ENCODE measurements around the gene FCGBP.
"Not testable (repeated sequence)": the region's sequence is repeated elsewhere in the genome, so short reads cannot be mapped to it uniquely, and the experiment has no call there.

FCGBP gene

DNA sequence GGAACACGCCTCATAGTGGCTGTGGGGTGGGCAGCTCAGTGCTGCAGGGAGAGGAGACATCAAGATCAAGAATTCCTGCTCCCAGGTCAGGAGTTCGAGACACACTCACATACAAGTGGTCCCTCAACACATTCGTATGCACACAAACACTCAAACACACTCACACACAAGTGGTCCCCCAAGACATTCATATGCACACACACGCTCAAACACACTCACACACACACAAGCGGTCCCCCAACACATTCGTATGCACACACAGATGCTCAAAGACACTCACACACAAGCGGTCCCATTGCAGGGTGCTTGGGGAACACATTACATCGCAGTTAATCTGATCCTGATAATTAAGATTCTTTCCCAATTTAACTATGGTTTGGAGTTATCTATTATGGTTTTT lies 28.2 kb downstream of the FCGBP start:
- Histone ChIP-seq H3K79me2 (ENCODE audit: control insufficient read depth, insufficient read depth, low read length) (no peaks in the 10 kb centered on the region), H3K4me1 (ENCODE audit: control insufficient read depth, low read depth, low read length) (no peaks in the 10 kb centered on the region), H2AK5ac (ENCODE audit: low read length) (no peak overlapping the region), H3K36me3 (ENCODE audit: control insufficient read depth, insufficient read depth, low read length) (no peaks in the 10 kb centered on the region), H3K79me1 (ENCODE audit: low read length) (no peaks in the 10 kb centered on the region), H2BK120ac (ENCODE audit: low read depth, low read length) (no peak overlapping the region), H3K27ac (ENCODE audit: low read depth, low read length) (no peak overlapping the region), H3K27me3 (ENCODE audit: insufficient read depth, low read length, poor library complexity) (no peaks in the 10 kb centered on the region), H2BK15ac (replicated peaks; ENCODE audit: low read depth) (no peak overlapping the region), H3K18ac (ENCODE audit: low read length) (no peak overlapping the region), H3K4me2 (ENCODE audit: low read length) (no peak overlapping the region), H4K5ac (ENCODE audit: low read length) (no peak overlapping the region), H3K4me3 (ENCODE audit: low read length) (no peak overlapping the region), H3K23ac (ENCODE audit: low read length) (no peak overlapping the region), H3K4ac (ENCODE audit: low read depth, low read length) (no peak overlapping the region), H2BK5ac (ENCODE audit: low read length) (no peak overlapping the region), H3K56ac (ENCODE audit: low read length) (no peak overlapping the region), H3K9ac (ENCODE audit: low read length) (no peak overlapping the region), H4K8ac (ENCODE audit: low read depth, low read length) (no peak overlapping the region)
- no peak for DNase-seq
- no CpG with 5 or more reads among the region's 8 CpGs for WGBS (ENCODE audit: extremely low coverage, insufficient coverage, low lambda C conversion rate)

GRCh38 chr19:39903486-39904091 lies 30.8 kb downstream of the FCGBP start:
- not testable (repeated sequence) for H3K79me1 ChIP-seq (ENCODE audit: low read length); H3K27ac ChIP-seq (ENCODE audit: low read depth, low read length); H3K4me1 ChIP-seq (ENCODE audit: control insufficient read depth, low read depth, low read length); H3K79me2 ChIP-seq (ENCODE audit: control insufficient read depth, insufficient read depth, low read length); H2AK5ac ChIP-seq (ENCODE audit: low read length); H3K18ac ChIP-seq (ENCODE audit: low read length); H3K56ac ChIP-seq (ENCODE audit: low read length); H4K5ac ChIP-seq (ENCODE audit: low read length); H4K8ac ChIP-seq (ENCODE audit: low read depth, low read length); H3K4me2 ChIP-seq (ENCODE audit: low read length); H2BK120ac ChIP-seq (ENCODE audit: low read depth, low read length); H3K36me3 ChIP-seq (ENCODE audit: control insufficient read depth, insufficient read depth, low read length); H3K4me3 ChIP-seq (ENCODE audit: low read length); H3K4ac ChIP-seq (ENCODE audit: low read depth, low read length); DNase-seq; H2BK5ac ChIP-seq (ENCODE audit: low read length); H3K9ac ChIP-seq (ENCODE audit: low read length); H3K27me3 ChIP-seq (ENCODE audit: insufficient read depth, low read length, poor library complexity); H2BK15ac ChIP-seq (replicated peaks; ENCODE audit: low read depth); H3K23ac ChIP-seq (ENCODE audit: low read length)
- WGBS (ENCODE audit: extremely low coverage, insufficient coverage, low lambda C conversion rate), result no CpG with 5 or more reads among the region's 8 CpGs

DNA sequence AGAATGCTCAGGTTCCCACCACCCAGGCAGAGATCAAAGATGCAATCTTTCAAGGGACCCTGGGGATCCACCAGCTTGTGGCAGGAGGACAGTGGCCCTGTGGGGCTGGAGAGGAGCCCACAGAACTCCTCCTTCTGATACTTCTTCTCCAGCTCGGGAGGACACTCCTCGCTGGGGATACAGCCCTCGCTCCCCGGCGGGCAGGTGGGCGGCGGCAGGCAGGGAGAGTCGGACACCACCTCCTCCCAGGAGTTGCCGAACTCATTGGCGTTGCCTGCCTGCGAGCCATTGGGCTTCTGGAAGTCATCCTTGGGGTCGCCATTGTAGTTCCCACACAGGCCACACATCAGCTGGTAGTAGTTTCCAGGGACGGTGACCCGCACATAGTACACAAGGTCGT lies 32.1 kb downstream of the FCGBP start:
- not testable (repeated sequence) for H3K27me3 ChIP-seq (ENCODE audit: insufficient read depth, low read length, poor library complexity); H3K56ac ChIP-seq (ENCODE audit: low read length); H2AK5ac ChIP-seq (ENCODE audit: low read length); H3K23ac ChIP-seq (ENCODE audit: low read length); H3K4ac ChIP-seq (ENCODE audit: low read depth, low read length); H2BK15ac ChIP-seq (replicated peaks; ENCODE audit: low read depth); H3K79me2 ChIP-seq (ENCODE audit: control insufficient read depth, insufficient read depth, low read length); H3K4me1 ChIP-seq (ENCODE audit: control insufficient read depth, low read depth, low read length); H2BK120ac ChIP-seq (ENCODE audit: low read depth, low read length); H3K4me2 ChIP-seq (ENCODE audit: low read length); H2BK5ac ChIP-seq (ENCODE audit: low read length); H3K27ac ChIP-seq (ENCODE audit: low read depth, low read length); H4K5ac ChIP-seq (ENCODE audit: low read length); H4K8ac ChIP-seq (ENCODE audit: low read depth, low read length); H3K36me3 ChIP-seq (ENCODE audit: control insufficient read depth, insufficient read depth, low read length); DNase-seq; H3K9ac ChIP-seq (ENCODE audit: low read length); H3K79me1 ChIP-seq (ENCODE audit: low read length); H3K18ac ChIP-seq (ENCODE audit: low read length); H3K4me3 ChIP-seq (ENCODE audit: low read length)
- no CpG with 5 or more reads among the region's 15 CpGs for WGBS (ENCODE audit: extremely low coverage, insufficient coverage, low lambda C conversion rate)

DNA sequence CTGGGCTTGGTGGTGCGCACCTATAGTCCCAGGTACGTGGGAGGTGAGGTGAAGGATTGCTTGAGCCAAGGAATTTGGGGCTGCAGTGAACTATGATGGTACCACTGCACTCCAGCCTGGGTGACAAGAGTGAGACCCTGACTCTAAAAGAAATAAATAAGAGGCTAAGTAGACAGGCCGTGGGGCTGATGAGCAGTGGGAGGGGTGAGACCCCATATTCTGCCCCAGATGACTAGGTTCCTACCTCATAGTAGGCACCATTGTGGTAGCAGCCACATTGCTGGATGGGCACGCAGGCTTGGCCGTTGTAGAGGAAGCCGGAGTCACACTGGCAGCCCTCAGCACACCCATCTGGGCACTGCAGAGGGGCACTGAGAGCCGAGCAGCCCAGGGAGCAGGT lies 32.8 kb downstream of the FCGBP start:
- H3K23ac ChIP-seq (ENCODE audit: low read length); H2AK5ac ChIP-seq (ENCODE audit: low read length); H3K18ac ChIP-seq (ENCODE audit: low read length); H3K79me1 ChIP-seq (ENCODE audit: low read length); H3K4me1 ChIP-seq (ENCODE audit: control insufficient read depth, low read depth, low read length); H3K27ac ChIP-seq (ENCODE audit: low read depth, low read length); H4K5ac ChIP-seq (ENCODE audit: low read length); H3K4me2 ChIP-seq (ENCODE audit: low read length); H3K9ac ChIP-seq (ENCODE audit: low read length); H3K79me2 ChIP-seq (ENCODE audit: control insufficient read depth, insufficient read depth, low read length); H2BK15ac ChIP-seq (replicated peaks; ENCODE audit: low read depth); H2BK120ac ChIP-seq (ENCODE audit: low read depth, low read length); H3K4me3 ChIP-seq (ENCODE audit: low read length); H2BK5ac ChIP-seq (ENCODE audit: low read length); H3K56ac ChIP-seq (ENCODE audit: low read length); H4K8ac ChIP-seq (ENCODE audit: low read depth, low read length); H3K36me3 ChIP-seq (ENCODE audit: control insufficient read depth, insufficient read depth, low read length); H3K4ac ChIP-seq (ENCODE audit: low read depth, low read length); DNase-seq; H3K27me3 ChIP-seq (ENCODE audit: insufficient read depth, low read length, poor library complexity): not testable (repeated sequence)
- no CpG with 5 or more reads among the region's 7 CpGs for WGBS (ENCODE audit: extremely low coverage, insufficient coverage, low lambda C conversion rate)

DNA sequence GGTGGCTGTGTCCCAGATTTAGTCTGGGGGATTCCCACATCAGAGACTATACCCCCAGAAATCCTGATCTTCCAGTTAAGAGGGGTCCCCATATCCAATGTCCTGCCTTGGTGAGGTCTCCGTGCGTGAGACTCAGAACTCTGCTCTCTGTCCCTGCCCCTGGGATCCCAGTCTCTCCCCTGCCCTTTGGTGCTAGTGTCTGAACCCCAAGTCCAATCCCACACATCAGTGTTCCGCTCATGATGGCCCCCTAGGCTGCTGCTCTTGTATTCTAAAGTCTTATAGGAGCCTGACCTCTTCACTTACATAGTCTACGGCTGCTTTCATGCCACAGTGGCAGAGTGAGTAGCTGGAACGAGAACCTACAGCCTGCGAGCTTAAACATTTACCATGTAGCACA lies 35.6 kb downstream of the FCGBP start:
- not testable (repeated sequence) for H3K4me2 ChIP-seq (ENCODE audit: low read length); H3K4me3 ChIP-seq (ENCODE audit: low read length); H3K4ac ChIP-seq (ENCODE audit: low read depth, low read length); H2BK5ac ChIP-seq (ENCODE audit: low read length); H3K27me3 ChIP-seq (ENCODE audit: insufficient read depth, low read length, poor library complexity); H3K36me3 ChIP-seq (ENCODE audit: control insufficient read depth, insufficient read depth, low read length); H3K79me2 ChIP-seq (ENCODE audit: control insufficient read depth, insufficient read depth, low read length); H3K27ac ChIP-seq (ENCODE audit: low read depth, low read length); H3K79me1 ChIP-seq (ENCODE audit: low read length); H4K8ac ChIP-seq (ENCODE audit: low read depth, low read length); H3K23ac ChIP-seq (ENCODE audit: low read length); DNase-seq; H2BK15ac ChIP-seq (replicated peaks; ENCODE audit: low read depth); H4K5ac ChIP-seq (ENCODE audit: low read length); H2AK5ac ChIP-seq (ENCODE audit: low read length); H3K18ac ChIP-seq (ENCODE audit: low read length); H3K56ac ChIP-seq (ENCODE audit: low read length); H2BK120ac ChIP-seq (ENCODE audit: low read depth, low read length); H3K4me1 ChIP-seq (ENCODE audit: control insufficient read depth, low read depth, low read length); H3K9ac ChIP-seq (ENCODE audit: low read length)
- WGBS (ENCODE audit: extremely low coverage, insufficient coverage, low lambda C conversion rate), result no CpG with 5 or more reads among the region's 6 CpGs

GRCh38 chr19:39897511-39898245 lies 36.8 kb downstream of the FCGBP start:
- H4K8ac ChIP-seq (ENCODE audit: low read depth, low read length); H3K79me2 ChIP-seq (ENCODE audit: control insufficient read depth, insufficient read depth, low read length); H3K4me2 ChIP-seq (ENCODE audit: low read length); H3K18ac ChIP-seq (ENCODE audit: low read length); H3K27ac ChIP-seq (ENCODE audit: low read depth, low read length); H2BK15ac ChIP-seq (replicated peaks; ENCODE audit: low read depth); H4K5ac ChIP-seq (ENCODE audit: low read length); H3K4me3 ChIP-seq (ENCODE audit: low read length); H2BK120ac ChIP-seq (ENCODE audit: low read depth, low read length); H3K56ac ChIP-seq (ENCODE audit: low read length); H3K23ac ChIP-seq (ENCODE audit: low read length); H3K4me1 ChIP-seq (ENCODE audit: control insufficient read depth, low read depth, low read length); H3K79me1 ChIP-seq (ENCODE audit: low read length); H3K4ac ChIP-seq (ENCODE audit: low read depth, low read length); H2BK5ac ChIP-seq (ENCODE audit: low read length); H3K36me3 ChIP-seq (ENCODE audit: control insufficient read depth, insufficient read depth, low read length); H2AK5ac ChIP-seq (ENCODE audit: low read length); H3K9ac ChIP-seq (ENCODE audit: low read length); H3K27me3 ChIP-seq (ENCODE audit: insufficient read depth, low read length, poor library complexity): not testable (repeated sequence)
- WGBS (ENCODE audit: extremely low coverage, insufficient coverage, low lambda C conversion rate), result no CpG with 5 or more reads among the region's 13 CpGs
- DNase-seq, result peak; percentile 75

Data from mesendoderm (in vitro differentiated cells).